Ascending aorta (tissue), 2 donors: ENCODE data around the gene RND3. TPM values are rescaled to one million over a fixed set of nuclear protein-coding genes. Genes with fewer than 3 reads are reported as not detected.

Source experiments
- DNase-seq, 2 donors: peaks; one replicate each; pipeline ENCODE4 v3.0.0-alpha.2; 2019; ENCODE audit warnings: low spot score in 2 of 2
- H3K27ac ChIP-seq, 2 donors: fragments of 200-600 bp; sonication (generic); one replicate each; pipeline ENCODE4 v1.5.1; 2016 to 2017; ENCODE audit warnings: mild to moderate bottlenecking in 1 of 2
- H3K27me3 ChIP-seq: fragments of 200-600 bp; sonication (generic); one replicate; pipeline ENCODE4 v1.5.1; 2017
- H3K36me3 ChIP-seq, 2 donors: fragments of 200-600 bp; sonication (generic); one replicate each; pipeline ENCODE4 v1.5.1; 2016
- H3K4me1 ChIP-seq, 2 donors: fragments of 200-600 bp; sonication (generic); one replicate each; pipeline ENCODE4 v1.5.1; 2016 to 2017; ENCODE audit warnings: mild to moderate bottlenecking in 1 of 2
- H3K4me3 ChIP-seq, 2 donors: fragments of 200-600 bp; sonication (generic); one replicate each; pipeline ENCODE4 v1.5.1; 2016 to 2017; ENCODE audit warnings: mild to moderate bottlenecking in 1 of 2
- H3K9me3 ChIP-seq, 2 donors: fragments of 200-600 bp; sonication (generic); one replicate each; pipeline ENCODE4 v1.5.1; 2016
- CTCF ChIP-seq, 3 experiments: fragments of 200-600 bp in 2 of 3; fragments of 450-650 bp in 1 of 3; sonication (generic) in 2 of 3; IDR thresholded peaks; one replicate each; pipeline ENCODE4 v1.5.1; 2016 to 2019; ENCODE audit warnings: antibody characterized with exemption in 3 of 3, mild to moderate bottlenecking in 1 of 3, moderate library complexity in 1 of 3
- intact Hi-C: fragments of 100-400 bp; cut with DNase I; formaldehyde crosslinking; loops from one replicate; pipeline ENCODE4 v1.15.1; 2023
- total RNA-seq: library from RNA; depleted of rRNA; stranded (reverse); fragments of >200 nt; gene quantifications from one replicate; pipeline ENCODE4 v1.1.0, GENCODE V29; 2016

The RND3 gene
- total RNA-seq, 1 donor from 2014 or later, result 10.7 TPM

GRCh38 chr2:150477347-150477746, 10.1 kb downstream of the RND3 start:
- no peak for DNase-seq
- Histone ChIP-seq H3K27me3 (no peaks in the 10 kb centered on the region), H3K27ac (peak overlapping the region; percentile 74 to 82), H3K4me1 (peaks cover 11 to 57% of the 10 kb centered on the region in 2 donors), H3K36me3 (peaks cover 5 to 13% of the 10 kb centered on the region in 2 donors), H3K4me3 (peak overlapping the region in 1 of 2 donors; percentile 50), H3K9me3 (no peaks in the 10 kb centered on the region)
- intact Hi-C loops, result loop anchor here (10.0 kb wide), 1 partner anchor 787 kb away; the partner anchor contains the start of gene RBM43
- TF ChIP-seq CTCF (IDR thresholded peaks at IDR 0.05), result no peak

- no peaks in the 10 kb centered on the region for H3K27me3 ChIP-seq
- TF ChIP-seq CTCF (IDR thresholded peaks at IDR 0.05), result no peak
- DNase-seq, result no peak
- H3K27ac ChIP-seq, result peak overlapping the region; percentile 74 to 82
- intact Hi-C loops, result loop anchor here (10.0 kb wide), 1 partner anchor 788 kb away; the partner anchor contains the start of gene RBM43
- no peaks in the 10 kb centered on the region for H3K9me3 ChIP-seq
- peaks cover 5 to 18% of the 10 kb centered on the region in 2 donors for H3K36me3 ChIP-seq
- H3K4me3 ChIP-seq, result peak overlapping the region; percentile 28 to 50
- peaks cover 11 to 55% of the 10 kb centered on the region in 2 donors for H3K4me1 ChIP-seq
These were observed 10.6 kb downstream of the RND3 start for GRCh38 chr2:150476809-150477302.

GRCh38 chr2:150476286-150476685, 11.2 kb downstream of the RND3 start:
- H3K27ac ChIP-seq, result peak overlapping the region; percentile 74 to 82
- no peak for DNase-seq
- H3K4me3 ChIP-seq, result peak overlapping the region; percentile 28 to 50
- intact Hi-C loops, result loop anchor here (10.0 kb wide), 1 partner anchor 789 kb away; the partner anchor contains the start of gene RBM43
- no peaks in the 10 kb centered on the region for H3K9me3 ChIP-seq
- H3K4me1 ChIP-seq, result peaks cover 10 to 49% of the 10 kb centered on the region in 2 donors
- peaks cover 8 to 24% of the 10 kb centered on the region in 2 donors for H3K36me3 ChIP-seq
- no peaks in the 10 kb centered on the region for H3K27me3 ChIP-seq
- no peak for TF ChIP-seq CTCF (IDR thresholded peaks at IDR 0.05)

GRCh38 chr2:150475479-150476250, 11.8 kb downstream of the RND3 start:
- TF ChIP-seq CTCF (IDR thresholded peaks at IDR 0.05), result no peak

GRCh38 chr2:150474326-150475074, 13.0 kb downstream of the RND3 start:
- peaks cover 5 to 35% of the 10 kb centered on the region in 2 donors for H3K4me1 ChIP-seq
- H3K36me3 ChIP-seq, result peaks cover 25 to 42% of the 10 kb centered on the region in 2 donors
- TF ChIP-seq CTCF (IDR thresholded peaks at IDR 0.05), result no peak
- intact Hi-C loops, result loop anchor here (10.0 kb wide), 1 partner anchor 790 kb away; the partner anchor contains the start of gene RBM43
- peak overlapping the region; percentile 74 to 82 for H3K27ac ChIP-seq
- H3K27me3 ChIP-seq, result no peaks in the 10 kb centered on the region
- no peak overlapping the region for H3K4me3 ChIP-seq
- no peaks in the 10 kb centered on the region for H3K9me3 ChIP-seq
- no peak for DNase-seq

More at GRCh38 chr2:150475479-150476250, 11.8 kb downstream of the RND3 start:
- intact Hi-C loops, result loop anchor here (10.0 kb wide), 1 partner anchor 789 kb away; the partner anchor contains the start of gene RBM43
- peak overlapping the region; percentile 74 to 82 for H3K27ac ChIP-seq
- DNase-seq, result no peak
- peak overlapping the region in 1 of 2 donors; percentile 50 for H3K4me3 ChIP-seq
- peaks cover 13 to 30% of the 10 kb centered on the region in 2 donors for H3K36me3 ChIP-seq
- H3K4me1 ChIP-seq, result peaks cover 5 to 43% of the 10 kb centered on the region in 2 donors
- no peaks in the 10 kb centered on the region for H3K9me3 ChIP-seq
- H3K27me3 ChIP-seq, result no peaks in the 10 kb centered on the region
